GM23338 (cell line): Measurements from ENCODE around the gene CEP85.

Experiments
- CREB1 ChIP-seq: fragments of 250-450 bp; sonication (Bioruptor Pico); IDR thresholded peaks from 2 replicates; pipeline ENCODE4 v1.5.0; 2020; ENCODE audit warnings: low read depth, mild to moderate bottlenecking, moderate library complexity
- CTCF ChIP-seq, 2 experiments: fragments of 200-600 bp in 1 of 2; sonication (generic) in 1 of 2; conservative IDR thresholded peaks; 2 replicates each; pipeline versions ENCODE4 v1.5.1 to v1.6.1; 2016 to 2017; ENCODE audit warnings: antibody characterized with exemption in 2 of 2, low read depth in 2 of 2, mild to moderate bottlenecking in 2 of 2, moderate library complexity in 1 of 2
- EZH2 ChIP-seq: fragments of 200-600 bp; sonication (generic); IDR thresholded peaks from one replicate; pipeline ENCODE4 v1.8.0; 2017; ENCODE audit warnings: antibody characterized with exemption, mild to moderate bottlenecking, low read depth; ENCODE audit not compliant: unreplicated experiment
- EZH2phosphoT487 ChIP-seq: fragments of 200-600 bp; sonication (generic); IDR thresholded peaks from one replicate; pipeline ENCODE4 v1.8.1; 2018; ENCODE audit warnings: antibody characterized with exemption; ENCODE audit not compliant: unreplicated experiment
- POLR2AphosphoS5 ChIP-seq: IDR thresholded peaks from 2 replicates; pipeline ENCODE4 v1.6.1; 2016; ENCODE audit warnings: antibody characterized with exemption, low read depth
- REST ChIP-seq: IDR thresholded peaks from one replicate; pipeline ENCODE4 v1.6.1; 2018; ENCODE audit warnings: antibody characterized with exemption; ENCODE audit not compliant: unreplicated experiment
- ZNF331 ChIP-seq: fragments of 250-450 bp; sonication (Bioruptor Pico); IDR thresholded peaks from 2 replicates; pipeline ENCODE4 v1.5.0; 2020; ENCODE audit warnings: low read depth, mild to moderate bottlenecking, moderate library complexity

- TF ChIP-seq CTCF (conservative IDR thresholded peaks at IDR 0.05; ENCODE audit: low read depth in 2 of 2) (no peak), POLR2AphosphoS5 (no peak), EZH2phosphoT487 (no peak), EZH2 (no peak), ZNF331 (CRISPR knock-in tag) (no peak), REST (no peak), CREB1 (CRISPR knock-in tag) (no peak)
These were observed 73.4 kb downstream of the CEP85 start for GRCh38 chr1:26307363-26307781.
